K562 (cell line): ENCODE measurements around the gene RSPRY1. TPM values are rescaled to one million over a fixed set of nuclear protein-coding genes. Genes with fewer than 3 reads are reported as not detected.

Experiments used
- ATF1 ChIP-seq, 2 experiments: fragments of 450-650 bp in 1 of 2; IDR thresholded peaks; 2 replicates each; pipeline ENCODE4 v1.6.1; 2016; ENCODE audit warnings: missing compliant biosample characterization in 1 of 2, missing genetic modification characterization in 1 of 2
- CBFA2T2 ChIP-seq: fragments of 450-650 bp; conservative IDR thresholded peaks from 2 replicates; pipeline ENCODE4 v1.6.1; 2017; ENCODE audit warnings: mild to moderate bottlenecking
- CXXC5 ChIP-seq: fragments of 250-450 bp; sonication (Bioruptor Pico); IDR thresholded peaks from 2 replicates; pipeline ENCODE4 v1.8.0; 2022; ENCODE audit warnings: inconsistent platforms, mild to moderate bottlenecking, moderate library complexity
- EGR1 ChIP-seq: fragments of 450-650 bp; conservative IDR thresholded peaks from 2 replicates; pipeline ENCODE4 v1.6.1; 2017; ENCODE audit warnings: mild to moderate bottlenecking
- ETV1 ChIP-seq: fragments of 450-650 bp; conservative IDR thresholded peaks from 2 replicates; pipeline ENCODE4 v1.6.1; 2016; ENCODE audit warnings: missing genetic modification characterization, control low read depth, low read depth, missing compliant biosample characterization
- GATA2 ChIP-seq: sonication (generic); formaldehyde crosslinking; IDR thresholded peaks from 2 replicates; pipeline ENCODE4 v1.4.0; 2020; ENCODE audit warnings: mild to moderate bottlenecking, missing genetic modification reagents
- MECOM ChIP-seq: fragments of 250-450 bp; sonication (Bioruptor Pico); IDR thresholded peaks from 2 replicates; pipeline ENCODE4 v1.8.0; 2022; ENCODE audit warnings: inconsistent platforms
- PTBP1 ChIP-seq: fragments of 200-400 bp; formaldehyde crosslinking; IDR thresholded peaks from 2 replicates; pipeline ENCODE4 v1.6.1; 2017; ENCODE audit warnings: low read depth, low read length
- RBFOX2 ChIP-seq: fragments of 200-400 bp; formaldehyde crosslinking; IDR thresholded peaks from 2 replicates; pipeline ENCODE4 v1.6.1; 2017; ENCODE audit warnings: low read depth, mild to moderate bottlenecking, low read length, moderate library complexity
- SUPT5H ChIP-seq: fragments of 450-650 bp; IDR thresholded peaks from 2 replicates; pipeline ENCODE4 v1.6.1; 2016
- ZFP1 ChIP-seq: fragments of 450-650 bp; formaldehyde crosslinking; IDR thresholded peaks from 2 replicates; pipeline ENCODE4 v1.4.0; 2020; ENCODE audit warnings: mild to moderate bottlenecking, mixed read lengths
- polyA plus RNA-seq, 8 experiments: library from polyadenylated mRNA; depleted of rRNA in 4 of 8; stranded (reverse) in 5 of 8; unstranded in 3 of 8; fragments of >200 nt; fragmentation: Nextera tagmentation in 2 of 8; fragmentation: Illumina TruSeq in 1 of 8; extraction: Ambion mirVana in 2 of 8; extraction: Trizol in 1 of 8; gene quantifications; 2 replicates each; pipeline versions ENCODE4 v1.2.1 to v1.2.3, GENCODE V29; 2011 to 2014; ENCODE audit warnings: inconsistent platforms in 1 of 8, missing spikeins in 1 of 8
- total RNA-seq, 7 experiments: library from RNA; depleted of rRNA in 6 of 7; stranded (reverse); fragments of >200 nt in 6 of 7; fragmentation: Illumina TruSeq in 2 of 7; extraction: Trizol in 2 of 7; gene quantifications; 2 replicates each; pipeline versions ENCODE4 v1.2.1 to v1.2.3, GENCODE V29; 2011 to 2021; ENCODE audit warnings: low replicate concordance in 1 of 7
- TF ChIP-seq, protein P1 (sequence below): fragments of 450-650 bp; IDR thresholded peaks from 2 replicates; pipeline ENCODE4 v1.6.1; 2018; ENCODE audit not compliant: partially characterized antibody
- TF ChIP-seq, protein P2 (sequence below): IDR thresholded peaks from 2 replicates; pipeline ENCODE4 v1.6.1; 2014; ENCODE audit warnings: antibody characterized with exemption
- TF ChIP-seq, protein P3 (sequence below): fragments of 250-450 bp; sonication (Bioruptor Pico); IDR thresholded peaks from 2 replicates; pipeline ENCODE4 v1.9.0; 2021; ENCODE audit warnings: mild to moderate bottlenecking, inconsistent platforms
- TF ChIP-seq, protein P4 (sequence below): fragments of 250-450 bp; sonication (Bioruptor Pico); IDR thresholded peaks from 2 replicates; pipeline ENCODE4 v1.4.0; 2020; ENCODE audit warnings: mild to moderate bottlenecking, moderate library complexity, borderline replicate concordance
- TF ChIP-seq, protein P5 (sequence below), 2 experiments: fragments of 450-650 bp in 1 of 2; sonication (generic) in 1 of 2; formaldehyde crosslinking in 1 of 2; IDR thresholded peaks in 1 of 2; conservative IDR thresholded peaks in 1 of 2; 2 replicates each; pipeline versions ENCODE4 v1.6.1 to v1.8.1; 2016 to 2023; ENCODE audit warnings: mild to moderate bottlenecking in 2 of 2, moderate library complexity in 2 of 2, inconsistent platforms in 1 of 2, missing genetic modification reagents in 1 of 2

RSPRY1 gene
- total and polyA plus RNA-seq, 9 of the 15 experiments (the other 6 are each of a cell fraction or from before 2014, with no cell fraction given) = 10.2 to 27.8 (median 20.8) TPM

DNA sequence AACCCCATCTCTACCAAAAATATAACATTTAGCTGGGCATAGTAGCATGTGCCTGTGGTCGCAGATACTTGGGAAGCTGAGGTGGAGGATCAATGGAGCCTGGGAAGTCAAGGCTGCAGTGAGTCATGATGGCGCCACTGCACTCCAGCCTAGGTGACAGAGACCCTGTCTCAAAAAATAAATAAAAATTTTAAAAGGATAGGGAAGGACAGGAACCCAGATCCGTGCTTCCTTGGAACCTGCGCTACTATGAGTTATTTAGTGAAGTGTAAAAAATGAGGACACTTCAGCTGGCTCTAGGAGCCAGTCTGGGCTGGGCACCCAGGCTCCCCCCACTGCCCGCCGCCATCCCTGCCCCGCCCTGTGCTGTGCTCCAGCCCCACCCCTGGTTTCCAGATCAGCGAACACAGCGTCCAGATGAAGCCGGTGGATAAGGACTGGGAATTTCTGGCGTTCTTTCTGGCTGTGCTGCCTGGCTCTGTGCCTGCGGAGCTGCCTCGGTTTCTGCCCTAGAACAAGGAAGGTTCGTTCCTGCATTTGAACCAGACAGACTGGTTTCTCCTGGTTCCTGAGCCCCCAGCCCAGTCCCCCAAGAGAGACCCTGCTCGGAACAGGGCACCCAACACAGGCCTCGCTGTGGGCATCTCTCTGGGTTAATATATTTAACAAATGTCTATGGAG, 79.9 kb downstream of the RSPRY1 start (continued):
- TF ChIP-seq, protein P1, sequence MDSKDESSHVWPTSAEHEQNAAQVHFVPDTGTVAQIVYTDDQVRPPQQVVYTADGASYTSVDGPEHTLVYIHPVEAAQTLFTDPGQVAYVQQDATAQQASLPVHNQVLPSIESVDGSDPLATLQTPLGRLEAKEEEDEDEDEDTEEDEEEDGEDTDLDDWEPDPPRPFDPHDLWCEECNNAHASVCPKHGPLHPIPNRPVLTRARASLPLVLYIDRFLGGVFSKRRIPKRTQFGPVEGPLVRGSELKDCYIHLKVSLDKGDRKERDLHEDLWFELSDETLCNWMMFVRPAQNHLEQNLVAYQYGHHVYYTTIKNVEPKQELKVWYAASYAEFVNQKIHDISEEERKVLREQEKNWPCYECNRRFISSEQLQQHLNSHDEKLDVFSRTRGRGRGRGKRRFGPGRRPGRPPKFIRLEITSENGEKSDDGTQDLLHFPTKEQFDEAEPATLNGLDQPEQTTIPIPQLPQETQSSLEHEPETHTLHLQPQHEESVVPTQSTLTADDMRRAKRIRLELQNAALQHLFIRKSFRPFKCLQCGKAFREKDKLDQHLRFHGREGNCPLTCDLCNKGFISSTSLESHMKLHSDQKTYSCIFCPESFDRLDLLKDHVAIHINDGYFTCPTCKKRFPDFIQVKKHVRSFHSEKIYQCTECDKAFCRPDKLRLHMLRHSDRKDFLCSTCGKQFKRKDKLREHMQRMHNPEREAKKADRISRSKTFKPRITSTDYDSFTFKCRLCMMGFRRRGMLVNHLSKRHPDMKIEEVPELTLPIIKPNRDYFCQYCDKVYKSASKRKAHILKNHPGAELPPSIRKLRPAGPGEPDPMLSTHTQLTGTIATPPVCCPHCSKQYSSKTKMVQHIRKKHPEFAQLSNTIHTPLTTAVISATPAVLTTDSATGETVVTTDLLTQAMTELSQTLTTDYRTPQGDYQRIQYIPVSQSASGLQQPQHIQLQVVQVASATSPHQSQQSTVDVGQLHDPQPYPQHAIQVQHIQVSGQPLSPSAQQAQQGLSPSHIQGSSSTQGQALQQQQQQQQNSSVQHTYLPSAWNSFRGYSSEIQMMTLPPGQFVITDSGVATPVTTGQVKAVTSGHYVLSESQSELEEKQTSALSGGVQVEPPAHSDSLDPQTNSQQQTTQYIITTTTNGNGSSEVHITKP = peak; percentile 70
- TF ChIP-seq ETV1 (no peak), MECOM (CRISPR knock-in tag) (no peak), RBFOX2 (no peak), ZFP1 (no peak), SUPT5H (no peak), GATA2 (CRISPR knock-in tag) (peak; percentile 59; the same call in 1 of the 2 replicates), CBFA2T2 (peak; percentile 30), ATF1 (CRISPR knock-in tag; IDR thresholded peaks at IDR 0.05) (no peak), ATF1 (tag; IDR thresholded peaks at IDR 0.05) (no peak), EGR1 (no peak), PTBP1 (no peak), CXXC5 (CRISPR knock-in tag) (peak; percentile 47; the same call in 1 of the 2 replicates)
- TF ChIP-seq, protein P2, sequence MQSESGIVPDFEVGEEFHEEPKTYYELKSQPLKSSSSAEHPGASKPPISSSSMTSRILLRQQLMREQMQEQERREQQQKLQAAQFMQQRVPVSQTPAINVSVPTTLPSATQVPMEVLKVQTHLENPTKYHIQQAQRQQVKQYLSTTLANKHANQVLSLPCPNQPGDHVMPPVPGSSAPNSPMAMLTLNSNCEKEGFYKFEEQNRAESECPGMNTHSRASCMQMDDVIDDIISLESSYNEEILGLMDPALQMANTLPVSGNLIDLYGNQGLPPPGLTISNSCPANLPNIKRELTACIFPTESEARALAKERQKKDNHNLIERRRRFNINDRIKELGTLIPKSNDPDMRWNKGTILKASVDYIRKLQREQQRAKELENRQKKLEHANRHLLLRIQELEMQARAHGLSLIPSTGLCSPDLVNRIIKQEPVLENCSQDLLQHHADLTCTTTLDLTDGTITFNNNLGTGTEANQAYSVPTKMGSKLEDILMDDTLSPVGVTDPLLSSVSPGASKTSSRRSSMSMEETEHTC = no peak
- TF ChIP-seq, protein P3, sequence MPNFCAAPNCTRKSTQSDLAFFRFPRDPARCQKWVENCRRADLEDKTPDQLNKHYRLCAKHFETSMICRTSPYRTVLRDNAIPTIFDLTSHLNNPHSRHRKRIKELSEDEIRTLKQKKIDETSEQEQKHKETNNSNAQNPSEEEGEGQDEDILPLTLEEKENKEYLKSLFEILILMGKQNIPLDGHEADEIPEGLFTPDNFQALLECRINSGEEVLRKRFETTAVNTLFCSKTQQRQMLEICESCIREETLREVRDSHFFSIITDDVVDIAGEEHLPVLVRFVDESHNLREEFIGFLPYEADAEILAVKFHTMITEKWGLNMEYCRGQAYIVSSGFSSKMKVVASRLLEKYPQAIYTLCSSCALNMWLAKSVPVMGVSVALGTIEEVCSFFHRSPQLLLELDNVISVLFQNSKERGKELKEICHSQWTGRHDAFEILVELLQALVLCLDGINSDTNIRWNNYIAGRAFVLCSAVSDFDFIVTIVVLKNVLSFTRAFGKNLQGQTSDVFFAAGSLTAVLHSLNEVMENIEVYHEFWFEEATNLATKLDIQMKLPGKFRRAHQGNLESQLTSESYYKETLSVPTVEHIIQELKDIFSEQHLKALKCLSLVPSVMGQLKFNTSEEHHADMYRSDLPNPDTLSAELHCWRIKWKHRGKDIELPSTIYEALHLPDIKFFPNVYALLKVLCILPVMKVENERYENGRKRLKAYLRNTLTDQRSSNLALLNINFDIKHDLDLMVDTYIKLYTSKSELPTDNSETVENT (CRISPR knock-in tag) = no peak
- TF ChIP-seq, protein P4, sequence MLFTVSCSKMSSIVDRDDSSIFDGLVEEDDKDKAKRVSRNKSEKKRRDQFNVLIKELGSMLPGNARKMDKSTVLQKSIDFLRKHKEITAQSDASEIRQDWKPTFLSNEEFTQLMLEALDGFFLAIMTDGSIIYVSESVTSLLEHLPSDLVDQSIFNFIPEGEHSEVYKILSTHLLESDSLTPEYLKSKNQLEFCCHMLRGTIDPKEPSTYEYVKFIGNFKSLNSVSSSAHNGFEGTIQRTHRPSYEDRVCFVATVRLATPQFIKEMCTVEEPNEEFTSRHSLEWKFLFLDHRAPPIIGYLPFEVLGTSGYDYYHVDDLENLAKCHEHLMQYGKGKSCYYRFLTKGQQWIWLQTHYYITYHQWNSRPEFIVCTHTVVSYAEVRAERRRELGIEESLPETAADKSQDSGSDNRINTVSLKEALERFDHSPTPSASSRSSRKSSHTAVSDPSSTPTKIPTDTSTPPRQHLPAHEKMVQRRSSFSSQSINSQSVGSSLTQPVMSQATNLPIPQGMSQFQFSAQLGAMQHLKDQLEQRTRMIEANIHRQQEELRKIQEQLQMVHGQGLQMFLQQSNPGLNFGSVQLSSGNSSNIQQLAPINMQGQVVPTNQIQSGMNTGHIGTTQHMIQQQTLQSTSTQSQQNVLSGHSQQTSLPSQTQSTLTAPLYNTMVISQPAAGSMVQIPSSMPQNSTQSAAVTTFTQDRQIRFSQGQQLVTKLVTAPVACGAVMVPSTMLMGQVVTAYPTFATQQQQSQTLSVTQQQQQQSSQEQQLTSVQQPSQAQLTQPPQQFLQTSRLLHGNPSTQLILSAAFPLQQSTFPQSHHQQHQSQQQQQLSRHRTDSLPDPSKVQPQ (CRISPR knock-in tag) = no peak
- TF ChIP-seq, protein P5, sequence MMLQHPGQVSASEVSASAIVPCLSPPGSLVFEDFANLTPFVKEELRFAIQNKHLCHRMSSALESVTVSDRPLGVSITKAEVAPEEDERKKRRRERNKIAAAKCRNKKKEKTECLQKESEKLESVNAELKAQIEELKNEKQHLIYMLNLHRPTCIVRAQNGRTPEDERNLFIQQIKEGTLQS (IDR thresholded peaks at IDR 0.05) = 0 out of 2 replicates have a peak, but pooled peaks have one; percentile 14
- TF ChIP-seq, protein P5 (CRISPR knock-in tag; conservative IDR thresholded peaks at IDR 0.05) = no peak
